ENCODE data around the gene PBX1. TPM values are rescaled to one million over a fixed set of nuclear protein-coding genes. Genes with fewer than 3 reads are reported as not detected.

The PBX1 gene
- polyA plus RNA-seq, 1 donor (not counting 4 experiments of a cell fraction or from before 2014, with no cell fraction given) = 2.2 TPM

DNA sequence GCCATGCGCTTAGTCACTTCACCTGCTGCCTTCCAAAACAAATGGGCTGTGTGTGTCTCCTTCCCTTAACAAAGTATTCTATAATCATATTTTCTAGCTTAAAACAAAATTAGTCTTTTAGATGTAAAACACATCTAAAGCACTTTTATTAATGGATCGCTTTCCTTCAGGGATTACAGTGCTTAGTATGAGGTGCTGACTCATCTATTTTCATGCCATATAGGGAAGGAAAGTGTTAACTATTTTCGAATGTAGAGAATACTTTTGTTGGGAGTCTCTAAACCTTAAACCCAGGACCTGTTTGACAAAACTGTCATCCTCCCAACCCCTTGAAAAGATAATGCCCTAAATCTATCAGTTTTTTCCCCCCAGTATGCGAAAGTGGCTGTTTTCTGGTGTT lies 90.2 kb downstream of the PBX1 start:
- Histone ChIP-seq H4K20me1 (ENCODE audit: control insufficient read depth, extremely low read depth, insufficient read depth, low read length) (no peaks in the 10 kb centered on the region), H3K9me1 (ENCODE audit: control insufficient read depth, extremely low read depth, insufficient read depth, low read length) (no peaks in the 10 kb centered on the region), H3K4me2 (ENCODE audit: control insufficient read depth, extremely low read depth, insufficient read depth, low read depth, low read length) (no peak overlapping the region), H3K36me3 (ENCODE audit: control insufficient read depth in 2 of 2, extremely low read depth in 1 of 2, insufficient read depth in 2 of 2, low read length in 2 of 2) (no peaks in the 10 kb centered on the region), H3K79me2 (ENCODE audit: control insufficient read depth, insufficient read depth, low read length) (no peaks in the 10 kb centered on the region), H3K4me1 (ENCODE audit: control insufficient read depth, extremely low read depth, insufficient read depth, low read length) (peaks cover 11% of the 10 kb centered on the region), H3K27me3 (ENCODE audit: control insufficient read depth, extremely low read depth, insufficient read depth, low read length) (no peaks in the 10 kb centered on the region), H3K9me3 (ENCODE audit: control insufficient read depth, low read depth, low read length) (no peaks in the 10 kb centered on the region), H2AFZ (ENCODE audit: control insufficient read depth, low read length) (no peak overlapping the region), H3K27ac (ENCODE audit: control insufficient read depth, insufficient read depth, low read length) (no peak overlapping the region), H3K9ac (ENCODE audit: control insufficient read depth, extremely low read depth, insufficient read depth, low read length) (no peak overlapping the region), H3K4me3 (ENCODE audit: control insufficient read depth in 2 of 3, extremely low read depth in 1 of 3, insufficient read depth in 2 of 3, low read depth in 1 of 3, low read length in 3 of 3) (no peak overlapping the region)
- DNase-seq (ENCODE audit: low read depth, low spot score) (no peak), FAIRE-seq (no peak)
- TF ChIP-seq EZH2 (IDR thresholded peaks at IDR 0.05; ENCODE audit: low read length) = no peak
- TF ChIP-seq, protein P1, sequence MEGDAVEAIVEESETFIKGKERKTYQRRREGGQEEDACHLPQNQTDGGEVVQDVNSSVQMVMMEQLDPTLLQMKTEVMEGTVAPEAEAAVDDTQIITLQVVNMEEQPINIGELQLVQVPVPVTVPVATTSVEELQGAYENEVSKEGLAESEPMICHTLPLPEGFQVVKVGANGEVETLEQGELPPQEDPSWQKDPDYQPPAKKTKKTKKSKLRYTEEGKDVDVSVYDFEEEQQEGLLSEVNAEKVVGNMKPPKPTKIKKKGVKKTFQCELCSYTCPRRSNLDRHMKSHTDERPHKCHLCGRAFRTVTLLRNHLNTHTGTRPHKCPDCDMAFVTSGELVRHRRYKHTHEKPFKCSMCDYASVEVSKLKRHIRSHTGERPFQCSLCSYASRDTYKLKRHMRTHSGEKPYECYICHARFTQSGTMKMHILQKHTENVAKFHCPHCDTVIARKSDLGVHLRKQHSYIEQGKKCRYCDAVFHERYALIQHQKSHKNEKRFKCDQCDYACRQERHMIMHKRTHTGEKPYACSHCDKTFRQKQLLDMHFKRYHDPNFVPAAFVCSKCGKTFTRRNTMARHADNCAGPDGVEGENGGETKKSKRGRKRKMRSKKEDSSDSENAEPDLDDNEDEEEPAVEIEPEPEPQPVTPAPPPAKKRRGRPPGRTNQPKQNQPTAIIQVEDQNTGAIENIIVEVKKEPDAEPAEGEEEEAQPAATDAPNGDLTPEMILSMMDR (optimal IDR thresholded peaks at IDR 0.05 in 1 of 3, IDR thresholded peaks at IDR 0.05 in 1 of 3, conservative IDR thresholded peaks at IDR 0.05 in 1 of 3; ENCODE audit: extremely low read depth in 1 of 3, insufficient read depth in 2 of 3, low read length in 3 of 3) = no peak
- dilution Hi-C loops (cut with MboI; ENCODE audit: extremely low pct_ligation_motif_present, low sequenced_read_pairs) = no loop called here

DNA sequence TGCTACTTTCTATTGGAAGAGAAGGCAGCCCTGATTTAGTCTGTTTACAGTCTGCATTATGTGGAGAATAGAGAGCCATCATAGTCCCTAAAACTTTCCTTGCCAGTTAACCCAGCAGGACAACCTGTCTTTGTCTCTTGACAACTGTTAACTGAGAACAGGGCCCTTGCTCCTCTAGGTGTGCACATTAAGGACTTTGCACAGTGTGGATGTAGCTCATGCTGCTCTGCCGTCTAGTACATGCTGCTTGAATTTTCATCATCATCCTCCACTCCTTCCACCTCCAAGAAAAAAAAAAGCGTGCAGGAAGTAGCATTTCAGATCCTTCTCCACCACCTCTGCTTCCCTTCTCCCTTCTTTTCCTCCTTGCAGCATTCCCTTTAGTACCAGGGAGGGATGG lies 91.5 kb downstream of the PBX1 start:
- dilution Hi-C loops (cut with MboI; ENCODE audit: extremely low pct_ligation_motif_present, low sequenced_read_pairs) = no loop called here
- no peak for FAIRE-seq
- H4K20me1 ChIP-seq (ENCODE audit: control insufficient read depth, extremely low read depth, insufficient read depth, low read length) = no peaks in the 10 kb centered on the region
- H3K27ac ChIP-seq (ENCODE audit: control insufficient read depth, insufficient read depth, low read length) = no peak overlapping the region
- no peaks in the 10 kb centered on the region for H3K79me2 ChIP-seq (ENCODE audit: control insufficient read depth, insufficient read depth, low read length)
- no peak overlapping the region for H3K4me2 ChIP-seq (ENCODE audit: control insufficient read depth, extremely low read depth, insufficient read depth, low read depth, low read length)
- DNase-seq (ENCODE audit: low read depth, low spot score) = no peak
- H3K9me1 ChIP-seq (ENCODE audit: control insufficient read depth, extremely low read depth, insufficient read depth, low read length) = no peaks in the 10 kb centered on the region
- no peak overlapping the region for H2AFZ ChIP-seq (ENCODE audit: control insufficient read depth, low read length)
- H3K36me3 ChIP-seq (ENCODE audit: control insufficient read depth in 2 of 2, extremely low read depth in 1 of 2, insufficient read depth in 2 of 2, low read length in 2 of 2) = no peaks in the 10 kb centered on the region
- no peak for TF ChIP-seq EZH2 (IDR thresholded peaks at IDR 0.05; ENCODE audit: low read length)
- TF ChIP-seq, protein P1 (optimal IDR thresholded peaks at IDR 0.05 in 1 of 3, IDR thresholded peaks at IDR 0.05 in 1 of 3, conservative IDR thresholded peaks at IDR 0.05 in 1 of 3; ENCODE audit: extremely low read depth in 1 of 3, insufficient read depth in 2 of 3, low read length in 3 of 3) = no peak
- no peaks in the 10 kb centered on the region for H3K27me3 ChIP-seq (ENCODE audit: control insufficient read depth, extremely low read depth, insufficient read depth, low read length)
- peaks cover 11% of the 10 kb centered on the region for H3K4me1 ChIP-seq (ENCODE audit: control insufficient read depth, extremely low read depth, insufficient read depth, low read length)
- no peak overlapping the region for H3K4me3 ChIP-seq (ENCODE audit: control insufficient read depth in 2 of 3, extremely low read depth in 1 of 3, insufficient read depth in 2 of 3, low read depth in 1 of 3, low read length in 3 of 3)
- H3K9ac ChIP-seq (ENCODE audit: control insufficient read depth, extremely low read depth, insufficient read depth, low read length) = no peak overlapping the region
- no peaks in the 10 kb centered on the region for H3K9me3 ChIP-seq (ENCODE audit: control insufficient read depth, low read depth, low read length)
